EL (cell line): ENCODE data around the gene PPP3CA.

Experiments
- DNase-seq: peaks from one replicate; pipeline ENCODE4 v3.0.0-alpha.2; 2016

PPP3CA gene

GRCh38 chr4:101329592-101329991 lies 17.7 kb downstream of the PPP3CA start:
- no peak for DNase-seq

GRCh38 chr4:101328063-101328602 lies 19.2 kb downstream of the PPP3CA start:
- DNase-seq = no peak

GRCh38 chr4:101326576-101326975 lies 20.8 kb downstream of the PPP3CA start:
- no peak for DNase-seq

GRCh38 chr4:101322743-101323142 lies 24.6 kb downstream of the PPP3CA start:
- no peak for DNase-seq

GRCh38 chr4:101321481-101322042 lies 25.8 kb downstream of the PPP3CA start:
- DNase-seq = no peak

GRCh38 chr4:101315786-101316185 lies 31.5 kb downstream of the PPP3CA start:
- no peak for DNase-seq

- no peak for DNase-seq
Observed at GRCh38 chr4:101315041-101315440, 32.3 kb downstream of the PPP3CA start.

GRCh38 chr4:101309925-101310324 lies 37.4 kb downstream of the PPP3CA start:
- DNase-seq = no peak

- no peak for DNase-seq
Observed at GRCh38 chr4:101307899-101308298, 39.4 kb downstream of the PPP3CA start.

- no peak for DNase-seq
Observed at GRCh38 chr4:101306764-101307615, 40.3 kb downstream of the PPP3CA start.

GRCh38 chr4:101306225-101306624 lies 41.1 kb downstream of the PPP3CA start:
- no peak for DNase-seq

GRCh38 chr4:101304916-101305315 lies 42.4 kb downstream of the PPP3CA start:
- DNase-seq = peak; percentile 66

- no peak for DNase-seq
Observed at GRCh38 chr4:101299899-101300540, 47.3 kb downstream of the PPP3CA start.

- DNase-seq = no peak
Observed at GRCh38 chr4:101299021-101299420, 48.3 kb downstream of the PPP3CA start.

GRCh38 chr4:101295691-101296090 lies 51.6 kb downstream of the PPP3CA start:
- DNase-seq = no peak

- DNase-seq = no peak
Observed at GRCh38 chr4:101294597-101294996, 52.7 kb downstream of the PPP3CA start.

GRCh38 chr4:101292901-101293300 lies 54.4 kb downstream of the PPP3CA start:
- no peak for DNase-seq

GRCh38 chr4:101292214-101292613 lies 55.1 kb downstream of the PPP3CA start:
- DNase-seq = no peak

- DNase-seq = no peak
Observed at GRCh38 chr4:101291198-101291597, 56.1 kb downstream of the PPP3CA start.

- DNase-seq = no peak
Observed at GRCh38 chr4:101290654-101291053, 56.7 kb downstream of the PPP3CA start.

GRCh38 chr4:101289306-101289705 lies 58.0 kb downstream of the PPP3CA start:
- no peak for DNase-seq

- no peak for DNase-seq
Observed at GRCh38 chr4:101288365-101289145, 58.8 kb downstream of the PPP3CA start.

GRCh38 chr4:101287324-101287723 lies 60.0 kb downstream of the PPP3CA start:
- DNase-seq = no peak
